Natural killer cell (primary cell): ENCODE measurements around the gene CDYL2. TPM values are rescaled to one million over a fixed set of nuclear protein-coding genes. Genes with fewer than 3 reads are reported as not detected.

ENCODE experiments used
- ATAC-seq, 3 donors: fragments of 150-1000 bp in 2 of 3; fragments of 200-7000 bp in 1 of 3; cut with Tn5 transposase; 1 replicate in 1 of 3; 2 replicates in 2 of 3; pipeline ENCODE4 v1.10.0; 2021; ENCODE audit warnings: mild to moderate bottlenecking in 2 of 3, moderate library complexity in 2 of 3
- DNase-seq, 2 donors: peaks; one replicate each; pipeline versions ENCODE4 v3.0.0 to v3.0.0-alpha.2; 2013 to 2021; ENCODE audit warnings: mixed read lengths in 1 of 2
- H3K27ac ChIP-seq: one replicate; pipeline ENCODE4 v1.5.1; 2013; ENCODE audit warnings: mild to moderate bottlenecking, low read length
- H3K27me3 ChIP-seq: one replicate; pipeline ENCODE4 v1.6.1; 2013; ENCODE audit warnings: low read length; ENCODE audit not compliant: control insufficient read depth, insufficient read depth
- H3K36me3 ChIP-seq: one replicate; pipeline ENCODE4 v1.6.1; 2013; ENCODE audit warnings: low read length; ENCODE audit not compliant: control insufficient read depth, insufficient read depth
- H3K4me1 ChIP-seq: one replicate; pipeline ENCODE4 v1.6.1; 2013; ENCODE audit warnings: low read length; ENCODE audit not compliant: control insufficient read depth, insufficient read depth
- H3K4me3 ChIP-seq: one replicate; pipeline ENCODE4 v1.5.1; 2013; ENCODE audit warnings: low read length
- H3K9me3 ChIP-seq: one replicate; pipeline ENCODE4 v1.6.1; 2013; ENCODE audit warnings: low read length; ENCODE audit not compliant: control insufficient read depth, insufficient read depth
- H3K27ac Mint-ChIP-seq, 2 donors: one replicate each; pipeline ENCODE4 v1.8.0; 2022; ENCODE audit warnings: mild to moderate bottlenecking in 2 of 2, mixed read lengths in 2 of 2, moderate library complexity in 1 of 2
- H3K27me3 Mint-ChIP-seq, 2 donors: one replicate each; pipeline ENCODE4 v1.8.0; 2022; ENCODE audit warnings: low read depth in 2 of 2, mixed read lengths in 2 of 2
- H3K36me3 Mint-ChIP-seq: one replicate; pipeline ENCODE4 v1.8.0; 2022; ENCODE audit warnings: mixed read lengths
- H3K4me1 Mint-ChIP-seq, 2 donors: one replicate each; pipeline ENCODE4 v1.8.0; 2022; ENCODE audit warnings: mixed read lengths in 2 of 2
- H3K4me3 Mint-ChIP-seq: one replicate; pipeline ENCODE4 v1.8.0; 2022; ENCODE audit warnings: mild to moderate bottlenecking, moderate library complexity, mixed read lengths
- H3K9me3 Mint-ChIP-seq, 2 donors: one replicate each; pipeline ENCODE4 v1.8.0; 2022; ENCODE audit warnings: mixed read lengths in 2 of 2
- WGBS: methylation state at CpG from one replicate; pipeline ENCODE4 v1.1.7; 2013; ENCODE audit warnings: missing lambda C conversion rate; ENCODE audit not compliant: insufficient coverage; 5-methylcytosine and 5-hydroxymethylcytosine counted together
- intact Hi-C: fragments of 100-400 bp; cut with micrococcal nuclease; formaldehyde crosslinking; loops from one replicate; pipeline ENCODE4 v1.14.2; 2022
- total RNA-seq, 4 donors: library from RNA; stranded (reverse); fragments of 120-200 nt in 1 of 4; gene quantifications; one replicate each; pipeline versions ENCODE4 v1.2.3 to v1.2.4, GENCODE V29; 2013 to 2022
- TF ChIP-seq, protein P1 (sequence below): fragments of 200-600 bp; IDR thresholded peaks from one replicate; pipeline ENCODE4 v1.8.0; 2022; ENCODE audit warnings: antibody characterized with exemption

The CDYL2 gene
- total RNA-seq, 3 donors from 2014 or later (not counting 1 experiment from before 2014, with no cell fraction given): 2.7 to 14.5 (median 3.4) TPM

DNA sequence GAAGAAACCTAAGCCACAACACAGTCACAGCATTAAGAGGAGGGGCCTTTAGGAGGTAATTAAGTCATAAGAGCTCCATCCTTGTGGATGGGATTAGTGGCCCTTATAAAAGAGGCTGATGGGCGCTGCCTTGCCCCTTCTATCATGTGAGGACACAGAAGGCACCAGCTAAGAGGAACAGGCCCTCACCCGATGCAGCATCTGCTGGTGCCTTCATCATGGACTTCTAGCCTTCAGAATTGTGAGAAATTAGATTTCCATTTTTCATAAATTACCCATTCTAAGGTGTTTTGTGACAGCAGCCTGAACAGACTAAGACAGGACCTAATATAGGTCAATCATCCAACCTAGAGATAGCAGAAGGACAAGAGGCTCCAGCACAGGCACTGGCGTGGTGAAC, 120.8 kb downstream of the CDYL2 start:
- H3K27ac Mint-ChIP-seq: no peak overlapping the region
- Histone ChIP-seq H3K27me3 (no peaks in the 10 kb centered on the region), H3K9me3 (no peaks in the 10 kb centered on the region), H3K36me3 (no peaks in the 10 kb centered on the region), H3K27ac (no peak overlapping the region), H3K4me1 (no peaks in the 10 kb centered on the region), H3K4me3 (no peak overlapping the region)
- TF ChIP-seq, protein P1, sequence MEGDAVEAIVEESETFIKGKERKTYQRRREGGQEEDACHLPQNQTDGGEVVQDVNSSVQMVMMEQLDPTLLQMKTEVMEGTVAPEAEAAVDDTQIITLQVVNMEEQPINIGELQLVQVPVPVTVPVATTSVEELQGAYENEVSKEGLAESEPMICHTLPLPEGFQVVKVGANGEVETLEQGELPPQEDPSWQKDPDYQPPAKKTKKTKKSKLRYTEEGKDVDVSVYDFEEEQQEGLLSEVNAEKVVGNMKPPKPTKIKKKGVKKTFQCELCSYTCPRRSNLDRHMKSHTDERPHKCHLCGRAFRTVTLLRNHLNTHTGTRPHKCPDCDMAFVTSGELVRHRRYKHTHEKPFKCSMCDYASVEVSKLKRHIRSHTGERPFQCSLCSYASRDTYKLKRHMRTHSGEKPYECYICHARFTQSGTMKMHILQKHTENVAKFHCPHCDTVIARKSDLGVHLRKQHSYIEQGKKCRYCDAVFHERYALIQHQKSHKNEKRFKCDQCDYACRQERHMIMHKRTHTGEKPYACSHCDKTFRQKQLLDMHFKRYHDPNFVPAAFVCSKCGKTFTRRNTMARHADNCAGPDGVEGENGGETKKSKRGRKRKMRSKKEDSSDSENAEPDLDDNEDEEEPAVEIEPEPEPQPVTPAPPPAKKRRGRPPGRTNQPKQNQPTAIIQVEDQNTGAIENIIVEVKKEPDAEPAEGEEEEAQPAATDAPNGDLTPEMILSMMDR: no peak
- no peaks in the 10 kb centered on the region for H3K36me3 Mint-ChIP-seq
- WGBS: 92% methylated on average over 3 of the region's 3 CpGs
- DNase-seq (no peak), ATAC-seq (no peak)
- intact Hi-C loops: no loop called here
- no peak overlapping the region for H3K4me3 Mint-ChIP-seq
- H3K27me3 Mint-ChIP-seq: no peaks in the 10 kb centered on the region
- H3K4me1 Mint-ChIP-seq: no peaks in the 10 kb centered on the region
- no peaks in the 10 kb centered on the region for H3K9me3 Mint-ChIP-seq

DNA sequence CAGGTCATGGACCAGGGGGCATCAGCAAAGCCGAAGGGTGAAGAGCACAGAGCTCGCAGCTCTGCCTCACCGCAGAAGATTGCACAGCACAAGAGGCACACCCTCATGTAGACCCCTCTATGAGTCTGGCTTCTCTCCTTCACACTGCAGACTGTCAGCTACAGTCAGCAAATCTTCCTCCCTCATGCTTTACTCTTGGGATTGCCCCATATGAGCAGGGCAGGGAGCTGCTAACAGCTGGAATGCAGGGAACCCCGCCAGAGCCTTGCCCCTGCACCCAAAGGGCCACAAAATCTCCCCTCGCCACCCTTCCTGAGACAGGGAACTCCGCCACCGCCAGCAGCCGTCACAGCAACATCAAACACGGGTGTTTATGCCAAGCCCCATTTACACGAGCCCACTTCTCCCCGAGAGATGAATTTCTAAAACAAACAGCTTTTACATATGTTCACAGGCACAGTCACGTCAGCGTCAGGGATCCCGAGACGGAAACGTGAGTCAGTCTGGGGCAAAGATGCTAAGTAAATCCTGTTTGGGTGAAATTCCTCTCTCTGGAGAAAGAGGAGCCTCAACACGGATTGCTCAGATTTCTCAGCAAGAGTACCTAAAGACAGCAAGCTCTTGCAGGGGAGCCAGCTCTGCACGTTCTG, 121.9 kb downstream of the CDYL2 start:
- Histone ChIP-seq H3K4me3 (no peak overlapping the region), H3K27me3 (no peaks in the 10 kb centered on the region), H3K27ac (no peak overlapping the region), H3K9me3 (no peaks in the 10 kb centered on the region), H3K36me3 (no peaks in the 10 kb centered on the region), H3K4me1 (no peaks in the 10 kb centered on the region)
- Mint-ChIP-seq H3K4me3 (no peak overlapping the region), H3K4me1 (no peaks in the 10 kb centered on the region), H3K9me3 (no peaks in the 10 kb centered on the region), H3K27ac (no peak overlapping the region), H3K27me3 (no peaks in the 10 kb centered on the region), H3K36me3 (no peaks in the 10 kb centered on the region)
- TF ChIP-seq, protein P1: no peak
- no peak for ATAC-seq
- WGBS: 91% methylated on average over 18 of the region's 18 CpGs
- no peak for DNase-seq
- intact Hi-C loops: no loop called here

DNA sequence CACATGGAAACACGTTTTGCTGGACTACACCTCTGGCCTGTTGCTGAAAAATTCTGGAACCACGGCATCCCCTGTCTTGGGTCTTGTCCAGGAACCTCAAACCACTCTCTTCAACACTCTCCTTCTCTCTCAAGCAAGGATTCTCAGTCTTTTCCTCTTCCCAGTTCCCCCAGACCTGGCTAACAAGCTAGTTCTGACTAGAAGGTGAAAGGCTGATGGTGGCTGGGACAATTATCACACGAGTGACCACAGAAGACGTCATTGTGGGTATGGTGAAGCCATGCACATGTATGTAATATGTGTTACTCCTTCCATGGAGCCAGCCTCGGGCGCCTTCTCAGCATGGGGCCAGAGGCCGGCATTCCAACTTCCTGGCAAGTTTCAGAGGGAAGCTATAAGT, 123.0 kb downstream of the CDYL2 start:
- H3K27ac Mint-ChIP-seq: no peak overlapping the region
- H3K4me1 Mint-ChIP-seq: no peaks in the 10 kb centered on the region
- Histone ChIP-seq H3K27me3 (no peaks in the 10 kb centered on the region), H3K36me3 (no peaks in the 10 kb centered on the region), H3K4me3 (no peak overlapping the region), H3K9me3 (no peaks in the 10 kb centered on the region), H3K27ac (no peak overlapping the region), H3K4me1 (no peaks in the 10 kb centered on the region)
- intact Hi-C loops: no loop called here
- ATAC-seq (no peak), DNase-seq (no peak)
- H3K36me3 Mint-ChIP-seq: no peaks in the 10 kb centered on the region
- 87% methylated on average over 7 of the region's 7 CpGs for WGBS
- TF ChIP-seq, protein P1: no peak
- H3K4me3 Mint-ChIP-seq: no peak overlapping the region
- peaks cover 0 to 2% of the 10 kb centered on the region in 2 donors for H3K9me3 Mint-ChIP-seq
- H3K27me3 Mint-ChIP-seq: no peaks in the 10 kb centered on the region

DNA sequence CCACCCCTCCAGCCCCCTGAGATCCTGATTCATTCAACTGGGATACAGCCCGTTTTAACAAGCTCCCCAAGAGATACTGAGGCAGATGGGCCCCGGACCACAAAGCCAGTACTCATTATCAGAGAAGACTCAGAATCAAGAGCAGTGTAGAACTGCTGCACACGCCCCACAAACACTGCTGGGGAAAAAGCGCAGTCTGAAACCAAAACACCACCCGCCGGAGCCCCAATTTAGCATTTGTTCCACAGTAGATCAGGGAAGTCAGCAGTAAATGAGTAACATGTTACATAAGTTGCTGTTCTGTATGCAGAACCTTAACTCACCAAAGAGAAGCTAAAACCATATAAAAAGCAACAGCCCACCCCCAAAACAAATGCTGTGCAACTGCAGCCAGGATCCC, 123.6 kb downstream of the CDYL2 start:
- 87% methylated on average over 6 of the region's 6 CpGs for WGBS
- intact Hi-C loops: no loop called here
- Histone ChIP-seq H3K9me3 (no peaks in the 10 kb centered on the region), H3K27ac (no peak overlapping the region), H3K27me3 (no peaks in the 10 kb centered on the region), H3K4me1 (no peaks in the 10 kb centered on the region), H3K4me3 (no peak overlapping the region), H3K36me3 (no peaks in the 10 kb centered on the region)
- H3K27ac Mint-ChIP-seq: no peak overlapping the region
- no peaks in the 10 kb centered on the region for H3K36me3 Mint-ChIP-seq
- peaks cover 0 to 2% of the 10 kb centered on the region in 2 donors for H3K9me3 Mint-ChIP-seq
- H3K27me3 Mint-ChIP-seq: no peaks in the 10 kb centered on the region
- no peak overlapping the region for H3K4me3 Mint-ChIP-seq
- no peak for DNase-seq
- H3K4me1 Mint-ChIP-seq: no peaks in the 10 kb centered on the region
- TF ChIP-seq, protein P1: no peak
- ATAC-seq: no peak
